ENCODE results near the gene TERT.
"Not testable (repeated sequence)": the region's sequence is repeated elsewhere in the genome, so short reads cannot be mapped to it uniquely, and the experiment has no call there.

TERT gene

GRCh38 chr5:1330146-1330846 lies 35.4 kb upstream of the TERT start:
- TF ChIP-seq CTCF (IDR thresholded peaks at IDR 0.05; ENCODE audit: borderline replicate concordance, control extremely low read depth, extremely low read depth, insufficient read depth, missing control alignments): no peak
- in situ Hi-C loops (cut with MboI; ENCODE audit: low sequenced_read_pairs, unreplicated experiment): no loop called here

GRCh38 chr5:1329111-1329579 lies 34.3 kb upstream of the TERT start:
- in situ Hi-C loops (cut with MboI; ENCODE audit: low sequenced_read_pairs, unreplicated experiment): no loop called here
- no peak for TF ChIP-seq CTCF (IDR thresholded peaks at IDR 0.05; ENCODE audit: borderline replicate concordance, control extremely low read depth, extremely low read depth, insufficient read depth, missing control alignments)
- no peak for DNase-seq (ENCODE audit: low spot score)

More at GRCh38 chr5:1330146-1330846, 35.4 kb upstream of the TERT start:
- no peak for DNase-seq (ENCODE audit: low spot score)

- DNase-seq (ENCODE audit: low spot score); in situ Hi-C loops (cut with MboI; ENCODE audit: low sequenced_read_pairs, unreplicated experiment): not testable (repeated sequence)
These were observed 33.6 kb upstream of the TERT start for GRCh38 chr5:1328237-1329110.

- DNase-seq (ENCODE audit: low spot score): not testable (repeated sequence)
These were observed 32.3 kb upstream of the TERT start for GRCh38 chr5:1326901-1327756.

GRCh38 chr5:1326532-1326875 lies 31.6 kb upstream of the TERT start:
- in situ Hi-C loops (cut with MboI; ENCODE audit: low sequenced_read_pairs, unreplicated experiment); DNase-seq (ENCODE audit: low spot score): not testable (repeated sequence)

More at GRCh38 chr5:1326901-1327756, 32.3 kb upstream of the TERT start:
- in situ Hi-C loops (cut with MboI; ENCODE audit: low sequenced_read_pairs, unreplicated experiment): not testable (repeated sequence)

GRCh38 chr5:1325870-1326531 lies 31.1 kb upstream of the TERT start:
- no peak for TF ChIP-seq CTCF (IDR thresholded peaks at IDR 0.05; ENCODE audit: borderline replicate concordance, control extremely low read depth, extremely low read depth, insufficient read depth, missing control alignments)
- in situ Hi-C loops (cut with MboI; ENCODE audit: low sequenced_read_pairs, unreplicated experiment): no loop called here
- DNase-seq (ENCODE audit: low spot score): no peak

GRCh38 chr5:1325191-1325741 lies 30.4 kb upstream of the TERT start:
- TF ChIP-seq CTCF (IDR thresholded peaks at IDR 0.05; ENCODE audit: borderline replicate concordance, control extremely low read depth, extremely low read depth, insufficient read depth, missing control alignments): no peak
- in situ Hi-C loops (cut with MboI; ENCODE audit: low sequenced_read_pairs, unreplicated experiment): no loop called here

More at GRCh38 chr5:1325191-1325741, 30.4 kb upstream of the TERT start:
- no peak for DNase-seq (ENCODE audit: low spot score)

Data from GM13976 (cell line).